Measurements from ENCODE around the gene USP31. TPM values are rescaled to one million over a fixed set of nuclear protein-coding genes. Genes with fewer than 3 reads are reported as not detected.
A peak's percentile ranks its signal among the peaks of the same experiment; 100 is the strongest.
"Not testable (repeated sequence)": the region's sequence is repeated elsewhere in the genome, so short reads cannot be mapped to it uniquely, and the experiment has no call there.

USP31 gene
- total and polyA plus RNA-seq, 3 donors from 2014 or later = 23.3 to 73.6 (median 73.1) TPM

DNA sequence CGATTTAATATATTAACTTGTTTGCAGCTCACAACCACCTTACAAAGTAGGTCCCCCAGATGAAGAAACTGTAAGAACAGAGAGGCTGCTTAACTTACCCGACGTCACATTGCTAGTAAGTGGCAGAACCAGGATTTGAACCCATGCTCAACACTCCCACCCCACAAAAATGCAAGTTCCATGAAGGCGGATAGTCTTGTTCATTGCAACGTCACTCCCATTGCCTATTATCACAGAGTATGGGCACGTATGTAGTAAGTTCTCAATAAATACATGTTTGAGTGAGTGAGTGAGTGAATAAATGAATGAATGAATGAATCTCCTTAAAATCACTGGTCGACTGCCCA, 1.1 kb downstream of the USP31 start:
- H3K4me3 ChIP-seq = peak overlapping the region; percentile 73 to 77
- H3K36me3 ChIP-seq (ENCODE audit: low read depth, missing control alignments) = no peaks in the 10 kb centered on the region
- WGBS, 2 donors = 31 to 39% methylated on average over 7 of the region's 7 CpGs
- DNase-seq = no peak
- H3K27me3 ChIP-seq = no peaks in the 10 kb centered on the region
- H3K4me1 ChIP-seq = peaks cover 29% of the 10 kb centered on the region
- H3K27ac ChIP-seq = peak overlapping the region; percentile 82 to 86
- H3K9me3 ChIP-seq = no peaks in the 10 kb centered on the region
- intact Hi-C loops (cut with DNase I; ENCODE audit: low total_unique reads) = no loop called here
- TF ChIP-seq, protein P1, sequence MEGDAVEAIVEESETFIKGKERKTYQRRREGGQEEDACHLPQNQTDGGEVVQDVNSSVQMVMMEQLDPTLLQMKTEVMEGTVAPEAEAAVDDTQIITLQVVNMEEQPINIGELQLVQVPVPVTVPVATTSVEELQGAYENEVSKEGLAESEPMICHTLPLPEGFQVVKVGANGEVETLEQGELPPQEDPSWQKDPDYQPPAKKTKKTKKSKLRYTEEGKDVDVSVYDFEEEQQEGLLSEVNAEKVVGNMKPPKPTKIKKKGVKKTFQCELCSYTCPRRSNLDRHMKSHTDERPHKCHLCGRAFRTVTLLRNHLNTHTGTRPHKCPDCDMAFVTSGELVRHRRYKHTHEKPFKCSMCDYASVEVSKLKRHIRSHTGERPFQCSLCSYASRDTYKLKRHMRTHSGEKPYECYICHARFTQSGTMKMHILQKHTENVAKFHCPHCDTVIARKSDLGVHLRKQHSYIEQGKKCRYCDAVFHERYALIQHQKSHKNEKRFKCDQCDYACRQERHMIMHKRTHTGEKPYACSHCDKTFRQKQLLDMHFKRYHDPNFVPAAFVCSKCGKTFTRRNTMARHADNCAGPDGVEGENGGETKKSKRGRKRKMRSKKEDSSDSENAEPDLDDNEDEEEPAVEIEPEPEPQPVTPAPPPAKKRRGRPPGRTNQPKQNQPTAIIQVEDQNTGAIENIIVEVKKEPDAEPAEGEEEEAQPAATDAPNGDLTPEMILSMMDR (IDR thresholded peaks at IDR 0.05) = no peak
- TF ChIP-seq POLR2A (IDR thresholded peaks at IDR 0.05) = no peak

DNA sequence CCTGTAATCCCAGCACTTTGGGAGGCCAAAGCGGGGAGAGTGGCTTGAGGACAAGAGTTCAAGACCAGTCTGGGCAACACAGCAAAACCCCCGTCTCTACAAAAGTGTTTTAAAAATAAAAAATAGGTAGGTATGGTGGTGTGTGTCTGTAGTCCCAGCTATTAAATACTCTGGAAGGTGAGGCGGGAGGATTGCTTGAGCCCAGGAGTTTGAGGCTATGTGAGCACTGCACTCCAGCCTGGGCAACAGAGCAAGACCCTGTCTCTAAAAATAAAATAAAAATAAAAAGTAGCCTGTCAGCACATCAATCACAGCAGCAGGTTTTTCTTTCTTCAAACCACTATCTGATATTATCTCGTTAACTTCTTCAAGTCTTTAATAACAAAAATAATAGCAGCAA, 1.6 kb downstream of the USP31 start:
- intact Hi-C loops (cut with DNase I; ENCODE audit: low total_unique reads) = no loop called here
- H3K4me1 ChIP-seq = peaks cover 30% of the 10 kb centered on the region
- H3K27ac ChIP-seq = no peak overlapping the region
- TF ChIP-seq, protein P1 (IDR thresholded peaks at IDR 0.05) = no peak
- TF ChIP-seq POLR2A (IDR thresholded peaks at IDR 0.05) = no peak
- H3K36me3 ChIP-seq (ENCODE audit: low read depth, missing control alignments) = no peaks in the 10 kb centered on the region
- H3K9me3 ChIP-seq = no peaks in the 10 kb centered on the region
- WGBS, 2 donors = 56 to 64% methylated on average over 4 of the region's 4 CpGs
- H3K27me3 ChIP-seq = no peaks in the 10 kb centered on the region
- H3K4me3 ChIP-seq = no peak overlapping the region
- no peak for DNase-seq

DNA sequence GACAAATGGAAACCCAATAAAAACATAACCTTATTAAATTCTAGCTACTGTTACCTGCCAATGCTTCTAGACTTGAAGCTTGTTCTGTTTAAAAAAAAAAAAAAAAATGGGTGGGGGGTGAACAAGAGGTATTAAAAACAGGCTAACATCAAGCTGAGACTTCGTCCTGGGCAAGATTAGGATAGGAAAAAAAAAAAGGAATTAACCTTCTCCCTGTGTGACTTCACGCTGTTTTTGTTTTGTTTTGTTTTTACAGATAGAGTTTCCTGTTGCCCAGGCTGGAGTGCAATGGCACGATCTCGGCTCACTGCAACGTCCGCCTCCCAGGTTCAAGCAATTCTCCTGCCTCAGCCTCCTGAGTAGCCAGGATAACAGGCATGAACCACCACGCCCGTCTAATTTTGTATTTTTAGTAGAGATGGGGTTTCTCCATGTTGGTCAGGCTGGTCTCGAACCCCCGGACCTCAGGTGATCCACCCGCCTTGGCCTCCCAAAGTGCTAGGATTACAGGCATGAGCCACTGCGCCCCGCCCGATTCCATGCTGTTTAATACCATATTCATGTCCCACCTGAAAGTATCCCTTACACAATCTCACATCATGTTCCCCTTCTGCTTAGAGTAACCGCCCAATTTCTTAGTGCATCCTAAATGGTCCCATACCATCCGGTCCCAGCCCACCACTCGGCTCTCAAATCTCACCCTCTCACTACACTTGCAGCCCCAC, 2.2 kb downstream of the USP31 start:
- H3K9me3 ChIP-seq = no peaks in the 10 kb centered on the region
- H3K36me3 ChIP-seq (ENCODE audit: low read depth, missing control alignments) = no peaks in the 10 kb centered on the region
- TF ChIP-seq, protein P1 (IDR thresholded peaks at IDR 0.05) = no peak
- no peak for TF ChIP-seq POLR2A (IDR thresholded peaks at IDR 0.05)
- no peak overlapping the region for H3K4me3 ChIP-seq
- H3K4me1 ChIP-seq = peaks cover 37% of the 10 kb centered on the region
- intact Hi-C loops (cut with DNase I; ENCODE audit: low total_unique reads) = no loop called here
- WGBS, 2 donors = 54 to 65% methylated on average over 17 of the region's 17 CpGs
- no peaks in the 10 kb centered on the region for H3K27me3 ChIP-seq
- no peak for DNase-seq
- H3K27ac ChIP-seq = no peak overlapping the region

DNA sequence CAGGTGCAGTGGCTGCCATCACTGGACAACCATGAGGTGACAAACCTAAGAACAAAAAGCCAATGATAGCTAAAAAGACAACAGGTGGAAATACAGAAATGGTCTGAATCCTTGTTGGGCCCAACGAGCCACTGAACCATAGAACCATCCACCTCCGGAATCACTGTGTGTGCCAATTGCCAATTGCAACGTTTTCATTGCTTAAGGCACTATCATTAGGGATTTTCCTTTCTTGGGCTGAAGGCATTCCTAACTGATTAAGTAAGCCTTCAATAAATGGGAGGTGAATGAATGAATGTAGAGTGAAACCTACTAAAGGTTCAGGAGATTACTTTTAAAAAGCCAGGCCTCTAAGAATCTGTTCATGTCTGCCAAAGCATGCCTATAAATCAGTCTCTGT, 3.6 kb downstream of the USP31 start:
- H3K9me3 ChIP-seq = no peaks in the 10 kb centered on the region
- WGBS, 2 donors = 56 to 64% methylated on average over 3 of the region's 3 CpGs
- DNase-seq = no peak
- no peak for TF ChIP-seq POLR2A (IDR thresholded peaks at IDR 0.05)
- TF ChIP-seq, protein P1 (IDR thresholded peaks at IDR 0.05) = no peak
- peaks cover 37% of the 10 kb centered on the region for H3K4me1 ChIP-seq
- intact Hi-C loops (cut with DNase I; ENCODE audit: low total_unique reads) = no loop called here
- H3K27me3 ChIP-seq = no peaks in the 10 kb centered on the region
- H3K4me3 ChIP-seq = no peak overlapping the region
- H3K27ac ChIP-seq = no peak overlapping the region
- no peaks in the 10 kb centered on the region for H3K36me3 ChIP-seq (ENCODE audit: low read depth, missing control alignments)

DNA sequence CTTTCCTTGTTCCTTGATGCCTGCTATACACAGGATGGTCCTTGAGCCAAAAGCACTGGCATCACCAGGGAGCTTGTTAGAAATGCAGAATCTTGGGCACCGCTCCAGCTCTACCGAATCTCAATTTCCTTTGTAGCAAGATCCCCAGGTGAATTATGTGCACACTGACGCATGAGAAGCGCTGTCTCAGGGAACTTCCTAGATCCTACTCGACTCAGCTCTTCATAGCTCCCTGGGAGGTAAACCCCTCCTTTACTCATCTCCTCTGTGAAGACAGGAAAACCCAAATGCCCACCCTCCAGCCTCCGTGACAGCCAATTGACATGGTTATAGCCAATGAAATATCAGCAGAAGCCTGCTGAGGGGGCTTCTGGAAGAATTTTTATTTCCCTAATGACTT, 4.1 kb downstream of the USP31 start:
- Histone ChIP-seq H3K9me3 (no peaks in the 10 kb centered on the region), H3K27me3 (no peaks in the 10 kb centered on the region), H3K27ac (no peak overlapping the region), H3K4me3 (no peak overlapping the region), H3K4me1 (peaks cover 41% of the 10 kb centered on the region), H3K36me3 (ENCODE audit: low read depth, missing control alignments) (no peaks in the 10 kb centered on the region)
- no peak for DNase-seq
- 55 to 73% methylated on average over 6 of the region's 6 CpGs for WGBS, 2 donors
- intact Hi-C loops (cut with DNase I; ENCODE audit: low total_unique reads) = no loop called here
- TF ChIP-seq, protein P1 (IDR thresholded peaks at IDR 0.05) = no peak
- no peak for TF ChIP-seq POLR2A (IDR thresholded peaks at IDR 0.05)

DNA sequence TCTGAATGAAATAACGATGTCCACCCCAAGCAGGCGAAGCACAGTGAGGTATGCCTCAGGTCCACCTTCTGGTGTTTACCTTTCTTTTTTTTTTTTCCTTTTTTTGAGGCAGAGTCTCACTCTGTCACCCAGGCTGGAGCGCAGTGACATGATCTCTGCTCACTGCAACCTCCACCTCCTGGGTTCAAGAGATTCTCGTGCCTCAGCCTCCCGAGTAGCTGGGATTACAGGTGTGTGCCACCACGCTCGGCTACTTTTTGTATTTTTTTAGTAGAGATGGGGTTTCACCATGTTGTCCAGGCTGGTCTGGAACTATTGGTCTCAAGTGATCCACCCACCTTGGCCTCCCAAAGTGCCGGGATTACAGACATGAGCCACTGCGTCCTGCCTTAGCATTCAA, 4.9 kb downstream of the USP31 start:
- H3K27me3 ChIP-seq; H3K9me3 ChIP-seq; H3K36me3 ChIP-seq (ENCODE audit: low read depth, missing control alignments); DNase-seq; intact Hi-C loops (cut with DNase I; ENCODE audit: low total_unique reads); H3K4me3 ChIP-seq: not testable (repeated sequence)
- WGBS, 2 donors = 90 to 97% methylated on average over 9 of the region's 9 CpGs
- H3K4me1 ChIP-seq = peaks cover 41% of the 10 kb centered on the region
- peak overlapping the region in 1 of 2 donors; percentile 33 for H3K27ac ChIP-seq
